ENCODE measurements around the gene RNF157. TPM values are rescaled to one million over a fixed set of nuclear protein-coding genes. Genes with fewer than 3 reads are reported as not detected.

Gene RNF157
- total and polyA plus RNA-seq, 2 of the 13 experiments (the other 11 are each of a cell fraction or from before 2014, with no cell fraction given): 0.44 to 1.5 TPM

DNA sequence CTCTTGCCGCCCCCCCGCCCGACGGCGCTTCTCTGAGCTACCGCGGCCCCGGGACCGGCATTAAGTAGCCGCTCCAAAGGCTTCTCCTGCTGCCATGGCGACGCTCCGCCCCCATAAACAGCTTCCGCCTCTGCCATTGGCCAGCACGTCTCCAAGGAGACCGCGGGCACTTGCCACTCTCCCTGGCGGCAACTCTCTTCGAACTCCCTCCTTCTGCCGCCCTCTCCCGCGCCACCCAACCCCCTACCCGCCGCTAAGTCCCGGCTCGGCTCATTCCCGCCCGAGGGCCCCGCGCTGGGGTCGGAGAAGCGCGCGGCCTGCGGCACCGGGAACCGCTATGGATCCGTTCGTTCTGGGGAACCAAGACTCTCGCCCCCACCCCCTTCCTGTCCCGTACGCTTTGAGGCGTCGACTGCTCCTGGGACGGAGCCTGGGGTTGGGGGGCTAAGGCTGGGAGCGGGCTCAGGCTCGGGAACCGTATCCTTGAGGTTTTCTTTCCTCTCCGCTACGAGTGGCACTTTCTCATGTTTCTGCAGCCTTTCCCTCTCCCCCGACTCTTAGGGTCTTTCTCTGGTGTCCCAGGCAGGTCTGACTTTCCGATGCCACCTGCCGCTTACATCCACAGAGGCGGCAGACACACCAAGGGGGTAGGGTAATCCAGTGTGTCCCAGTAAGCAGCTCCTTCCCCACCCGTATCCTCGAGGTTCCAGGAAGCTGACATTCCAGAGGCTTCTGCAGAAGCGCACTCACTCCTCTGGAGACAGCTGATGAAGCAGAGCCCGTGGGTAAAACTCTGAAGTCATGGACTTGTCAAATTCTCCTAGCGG, 98.9 kb downstream of the RNF157 start, which contains the start of gene FOXJ1:
Gene FOXJ1 (minus strand): TSS at position 34 of the 827 bp plus-strand sequence. CDS start 850 bp downstream, outside the sequence.
- intact Hi-C loops (cut with micrococcal nuclease; ENCODE audit: unreplicated experiment): no loop called here
- Histone ChIP-seq H3K27ac (ENCODE audit: extremely low read length, insufficient read depth, low read length) (no peak within 1 kb of the TSS), H3K9me3 (ENCODE audit: low read length) (no peaks in the 10 kb centered on the region), H4K20me1 (ENCODE audit: insufficient read depth, low read length) (no peaks in the 10 kb centered on the region), H3K4me2 (ENCODE audit: low read depth, low read length) (peak within 1 kb of the TSS; percentile 90), H3K79me2 (ENCODE audit: insufficient read depth, low read length) (no peaks in the 10 kb centered on the region), H2AFZ (ENCODE audit: low read length) (no peak within 1 kb of the TSS), H3K4me3 (replicated peaks in 1 of 3; ENCODE audit: insufficient read depth in 1 of 3, low read depth in 2 of 3, low read length in 3 of 3) (peak within 1 kb of the TSS; percentile 54 to 71 (median 56); a peak in 5 of 6 replicates), H3K9ac (ENCODE audit: insufficient read depth, low read depth, low read length) (0 out of 2 replicates have a peak within 1 kb of the TSS, but pooled peaks have one; percentile 2), H3K36me3 (replicated peaks in 1 of 2; ENCODE audit: control insufficient read depth in 1 of 2, insufficient read depth in 2 of 2, low read length in 2 of 2) (no peaks in the 10 kb centered on the region), H3K4me1 (ENCODE audit: insufficient read depth, low read length) (peaks cover 80% of the 10 kb centered on the region), H3K27me3 (ENCODE audit: control insufficient read depth in 1 of 2, insufficient read depth in 2 of 2, low read length in 2 of 2) (peaks cover 3 to 31% of the 10 kb centered on the region in 2 experiments)
- DNase-seq (ENCODE audit: low spot score) (peak; percentile 92), FAIRE-seq (peak; percentile 59), ATAC-seq (peak; percentile 61)
- 8% methylated on average over 49 of the region's 59 CpGs for WGBS (ENCODE audit: low lambda C conversion rate)
- CTCF ChIA-PET (ENCODE audit: low intra/inter-chr PET ratio, low total read pairs): no interaction called here
- no TSS peak for BruUV-seq (replicated peaks)
- in situ Hi-C loops (cut with HindIII; ENCODE audit: extremely low pct_ligation_motif_present, low pct_unique_long_range_greater_than_20kb): no loop called here
- POLR2A ChIA-PET: interaction anchor here (1.0 to 1.9 kb wide), 4 partner anchors 9 to 69 kb away, joined by 3 to 11 read pairs (median 4); partner anchors contain the start of gene SRP68
- TF ChIP-seq ZNF598 (CRISPR knock-in tag; IDR thresholded peaks at IDR 0.05; ENCODE audit: borderline replicate concordance) (peak; percentile 73; the same call in 1 of the 2 replicates), ZNF605 (CRISPR knock-in tag; IDR thresholded peaks at IDR 0.05) (peak; percentile 84), FOXK1 (CRISPR knock-in tag; IDR thresholded peaks at IDR 0.05; ENCODE audit: borderline replicate concordance, low read depth) (peak; percentile 71; the same call in 1 of the 2 replicates), ZNF121 (CRISPR knock-in tag; IDR thresholded peaks at IDR 0.05) (peak; percentile 26; the same call in 1 of the 2 replicates), ZSCAN30 (CRISPR knock-in tag; IDR thresholded peaks at IDR 0.05) (0 out of 2 replicates have a peak, but pooled peaks have one; percentile 36), ZMAT3 (CRISPR knock-in tag; conservative IDR thresholded peaks at IDR 0.05) (peak; percentile 57; the same call in 1 of the 2 replicates), ZNF891 (CRISPR knock-in tag; IDR thresholded peaks at IDR 0.05) (peak; percentile 85; the same call in 1 of the 2 replicates), YEATS2 (CRISPR knock-in tag; IDR thresholded peaks at IDR 0.05; ENCODE audit: borderline replicate concordance) (0 out of 2 replicates have a peak, but pooled peaks have one; percentile 51), NR2F2 (IDR thresholded peaks at IDR 0.05; ENCODE audit: borderline replicate concordance, low read depth) (peak; percentile 30; the same call in 1 of the 2 replicates), KDM5B (CRISPR knock-in tag; IDR thresholded peaks at IDR 0.05; ENCODE audit: borderline replicate concordance) (peak; percentile 72; the same call in 1 of the 2 replicates), ZMYM3 (CRISPR knock-in tag; IDR thresholded peaks at IDR 0.05) (no peak), ZFP36 (IDR thresholded peaks at IDR 0.05; ENCODE audit: borderline replicate concordance, low read depth, low read length, partially characterized antibody) (no peak), ZNF672 (CRISPR knock-in tag; IDR thresholded peaks at IDR 0.05) (no peak), ZNF124 (CRISPR knock-in tag; IDR thresholded peaks at IDR 0.05) (0 out of 2 replicates have a peak, but pooled peaks have one; percentile 39), ZNF788 (CRISPR knock-in tag; IDR thresholded peaks at IDR 0.05; ENCODE audit: borderline replicate concordance) (peak; percentile 86; the same call in 1 of the 2 replicates), KAT8 (CRISPR knock-in tag; IDR thresholded peaks at IDR 0.05) (peak; percentile 51), BCL6 (CRISPR knock-in tag; IDR thresholded peaks at IDR 0.05) (peak; percentile 47; the same call in 1 of the 2 replicates)
- TF ChIP-seq, protein P1, sequence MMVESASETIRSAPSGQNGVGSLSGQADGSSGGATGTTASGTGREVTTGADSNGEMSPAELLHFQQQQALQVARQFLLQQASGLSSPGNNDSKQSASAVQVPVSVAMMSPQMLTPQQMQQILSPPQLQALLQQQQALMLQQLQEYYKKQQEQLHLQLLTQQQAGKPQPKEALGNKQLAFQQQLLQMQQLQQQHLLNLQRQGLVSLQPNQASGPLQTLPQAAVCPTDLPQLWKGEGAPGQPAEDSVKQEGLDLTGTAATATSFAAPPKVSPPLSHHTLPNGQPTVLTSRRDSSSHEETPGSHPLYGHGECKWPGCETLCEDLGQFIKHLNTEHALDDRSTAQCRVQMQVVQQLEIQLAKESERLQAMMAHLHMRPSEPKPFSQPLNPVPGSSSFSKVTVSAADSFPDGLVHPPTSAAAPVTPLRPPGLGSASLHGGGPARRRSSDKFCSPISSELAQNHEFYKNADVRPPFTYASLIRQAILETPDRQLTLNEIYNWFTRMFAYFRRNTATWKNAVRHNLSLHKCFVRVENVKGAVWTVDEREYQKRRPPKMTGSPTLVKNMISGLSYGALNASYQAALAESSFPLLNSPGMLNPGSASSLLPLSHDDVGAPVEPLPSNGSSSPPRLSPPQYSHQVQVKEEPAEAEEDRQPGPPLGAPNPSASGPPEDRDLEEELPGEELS (CRISPR knock-in tag; IDR thresholded peaks at IDR 0.05): peak; percentile 47; the same call in 1 of the 2 replicates
- TF ChIP-seq, protein P2, sequence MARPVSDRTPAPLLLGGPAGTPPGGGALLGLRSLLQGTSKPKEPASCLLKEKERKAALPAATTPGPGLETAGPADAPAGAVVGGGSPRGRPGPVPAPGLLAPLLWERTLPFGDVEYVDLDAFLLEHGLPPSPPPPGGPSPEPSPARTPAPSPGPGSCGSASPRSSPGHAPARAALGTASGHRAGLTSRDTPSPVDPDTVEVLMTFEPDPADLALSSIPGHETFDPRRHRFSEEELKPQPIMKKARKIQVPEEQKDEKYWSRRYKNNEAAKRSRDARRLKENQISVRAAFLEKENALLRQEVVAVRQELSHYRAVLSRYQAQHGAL (CRISPR knock-in tag; IDR thresholded peaks at IDR 0.05; ENCODE audit: not compliant biosample characterization): peak; percentile 20
- TF ChIP-seq, protein P3, sequence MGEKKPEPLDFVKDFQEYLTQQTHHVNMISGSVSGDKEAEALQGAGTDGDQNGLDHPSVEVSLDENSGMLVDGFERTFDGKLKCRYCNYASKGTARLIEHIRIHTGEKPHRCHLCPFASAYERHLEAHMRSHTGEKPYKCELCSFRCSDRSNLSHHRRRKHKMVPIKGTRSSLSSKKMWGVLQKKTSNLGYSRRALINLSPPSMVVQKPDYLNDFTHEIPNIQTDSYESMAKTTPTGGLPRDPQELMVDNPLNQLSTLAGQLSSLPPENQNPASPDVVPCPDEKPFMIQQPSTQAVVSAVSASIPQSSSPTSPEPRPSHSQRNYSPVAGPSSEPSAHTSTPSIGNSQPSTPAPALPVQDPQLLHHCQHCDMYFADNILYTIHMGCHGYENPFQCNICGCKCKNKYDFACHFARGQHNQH (CRISPR knock-in tag; IDR thresholded peaks at IDR 0.05): peak; percentile 46; the same call in 1 of the 2 replicates
